GM12878 (cell line): ENCODE data around the gene OR1S1. TPM values are rescaled to one million over a fixed set of nuclear protein-coding genes. Genes with fewer than 3 reads are reported as not detected.

ENCODE experiments used
- ATAC-seq: fragments of 200-7000 bp; cut with Tn5 transposase; 3 replicates; pipeline ENCODE4 v1.9.1; 2020; ENCODE audit warnings: mild to moderate bottlenecking, moderate library complexity
- BruUV-seq: library from RNA; stranded (reverse); fragments of 400-500 nt; replicated peaks from 2 replicates; lab custom pipeline; 2021; lab: Mats Ljungman, UMichigan
- CTCF ChIA-PET: fragments of 300-600 bp; sonication (Branson Sonifier 250); formaldehyde crosslinking; extraction: SDS; loops from one replicate; lab custom pipeline; 2021; ENCODE audit warnings: inconsistent platforms; lab: Yijun Ruan, JAX
- POLR2A ChIA-PET: fragments of 350-600 bp; formaldehyde crosslinking; extraction: SDS; loops from one replicate; lab custom pipeline; 2021; ENCODE audit warnings: inconsistent platforms; lab: Charles Lee
- RAD21 ChIA-PET: fragments of 300-600 bp; sonication (Branson Sonifier 250); formaldehyde crosslinking; loops from one replicate; lab custom pipeline; 2023; ENCODE audit warnings: antibody characterized with exemption; ENCODE audit not compliant: unreplicated experiment; lab: Charles Lee
- SMC1A ChIA-PET: fragments of 300-600 bp; sonication (Branson Sonifier 250); formaldehyde crosslinking; loops from one replicate; lab custom pipeline; 2023; ENCODE audit not compliant: unreplicated experiment, uncharacterized antibody; lab: Charles Lee
- DNase-seq: peaks from one replicate; pipeline ENCODE4 v3.0.0-alpha.2; 2011; ENCODE audit warnings: low read depth, low spot score
- FAIRE-seq: peaks from 3 replicates; lab custom pipeline; 2011; peaks lifted over from hg19 to GRCh38; lab: Jason Lieb, UNC
- H2AFZ ChIP-seq: 2 replicates; pipeline ENCODE4 v1.6.0; 2011; ENCODE audit warnings: low read depth, low read length, control low read depth; ENCODE audit not compliant: control insufficient read depth
- H3K27ac ChIP-seq: 2 replicates; pipeline ENCODE4 v1.5.1; 2011; ENCODE audit warnings: control low read depth; ENCODE audit not compliant: control insufficient read depth, insufficient read depth
- H3K27me3 ChIP-seq, 2 experiments: replicated peaks in 1 of 2; 2 replicates each; pipeline versions ENCODE4 v1.6.0 to v1.6.1; 2011; ENCODE audit warnings: low read length in 1 of 2; ENCODE audit not compliant: control insufficient read depth in 2 of 2, insufficient read depth in 2 of 2
- H3K36me3 ChIP-seq, 2 experiments: 2 replicates each; pipeline ENCODE4 v1.5.1; 2011; ENCODE audit warnings: low read length in 1 of 2; ENCODE audit not compliant: control insufficient read depth in 2 of 2, insufficient read depth in 2 of 2
- H3K4me1 ChIP-seq: 2 replicates; pipeline ENCODE4 v1.6.1; 2011; ENCODE audit warnings: mild to moderate bottlenecking, low read length, moderate library complexity, mixed read lengths; ENCODE audit not compliant: control insufficient read depth, insufficient read depth
- H3K4me2 ChIP-seq: 2 replicates; pipeline ENCODE4 v1.6.0; 2011; ENCODE audit warnings: control low read depth; ENCODE audit not compliant: control insufficient read depth, insufficient read depth
- H3K4me3 ChIP-seq: fragments of 200-600 bp; sonication (generic); 2 replicates; pipeline ENCODE4 v1.5.1; 2016
- H3K79me2 ChIP-seq: 2 replicates; pipeline ENCODE4 v1.6.0; 2011; ENCODE audit warnings: low read length; ENCODE audit not compliant: control insufficient read depth, insufficient read depth
- H3K9ac ChIP-seq: 2 replicates; pipeline ENCODE4 v1.8.0; 2011; ENCODE audit warnings: low read length, control low read depth, mixed read lengths; ENCODE audit not compliant: control insufficient read depth, insufficient read depth
- H3K9me3 ChIP-seq: replicated peaks from 3 replicates; pipeline ENCODE4 v1.5.1; 2011; ENCODE audit warnings: mild to moderate bottlenecking, low read length; ENCODE audit not compliant: control insufficient read depth, insufficient read depth
- H4K20me1 ChIP-seq: 2 replicates; pipeline ENCODE4 v1.6.0; 2011; ENCODE audit not compliant: control insufficient read depth, insufficient read depth
- E2F4 ChIP-seq: IDR thresholded peaks from 2 replicates; pipeline ENCODE4 v1.6.1; 2012; ENCODE audit warnings: low read depth, low read length, improper control_type of control experiment
- RAD51 ChIP-seq: fragments of 450-650 bp; IDR thresholded peaks from 2 replicates; pipeline ENCODE4 v1.6.1; 2016; ENCODE audit warnings: moderate library complexity, mild to moderate bottlenecking, inconsistent platforms
- WGBS: methylation state at CpG from one replicate; pipeline ENCODE4 v1.1.6; 2016; ENCODE audit warnings: low lambda C conversion rate; ENCODE audit not compliant: insufficient replicate concordance, insufficient coverage; ENCODE audit errors: missing lambda C conversion rate; 5-methylcytosine and 5-hydroxymethylcytosine counted together
- in situ Hi-C: fragments of 300-500 bp; cut with MboI; formaldehyde crosslinking; loops from 9 replicates; pipeline ENCODE4 v1.14.3; 2018; ENCODE audit warnings: mixed read lengths
- intact Hi-C: fragments of 100-400 bp; cut with micrococcal nuclease; formaldehyde crosslinking; loops from one replicate; pipeline ENCODE4 v1.14.2; 2022; ENCODE audit not compliant: unreplicated experiment
- polyA plus RNA-seq, 11 experiments: library from polyadenylated mRNA; depleted of rRNA in 4 of 11; unstranded in 6 of 11; stranded (reverse) in 5 of 11; fragments of >200 nt; fragmentation: Nextera tagmentation in 4 of 11; fragmentation: Illumina TruSeq in 1 of 11; extraction: Ambion mirVana in 4 of 11; extraction: Trizol in 1 of 11; gene quantifications; 1 replicate in 1 of 11; 2 replicates in 10 of 11; pipeline versions ENCODE4 v1.2.1 to v1.2.3, GENCODE V29; 2011 to 2016; ENCODE audit warnings: inconsistent platforms in 2 of 11, missing spikeins in 2 of 11, low read depth in 1 of 11
- total RNA-seq, 4 experiments: library from RNA; depleted of rRNA in 3 of 4; stranded (reverse); fragments of >200 nt in 3 of 4; fragmentation: Illumina TruSeq in 1 of 4; extraction: Trizol in 1 of 4; gene quantifications; 2 replicates each; pipeline versions ENCODE4 v1.2.1 to v1.2.3, GENCODE V29; 2013 to 2021

Gene OR1S1
- total and polyA plus RNA-seq, 10 of the 15 experiments (the other 5 are each of a cell fraction or from before 2014, with no cell fraction given), result not detected

GRCh38 chr11:58259983-58260382 is 47.5 kb downstream of the OR1S1 start:
- ATAC-seq, result no peak
- intact Hi-C loops (no loop called here), in situ Hi-C loops (no loop called here)

More at GRCh38 chr11:58259983-58260382, 47.5 kb downstream of the OR1S1 start:
- Histone ChIP-seq H3K9ac (no peak overlapping the region), H4K20me1 (no peaks in the 10 kb centered on the region), H3K79me2 (no peaks in the 10 kb centered on the region), H3K27me3 (no peaks in the 10 kb centered on the region), H3K4me3 (no peak overlapping the region), H3K27ac (no peak overlapping the region), H3K4me1 (no peaks in the 10 kb centered on the region), H2AFZ (no peak overlapping the region), H3K4me2 (no peak overlapping the region), H3K36me3 (no peaks in the 10 kb centered on the region), H3K9me3 (no peaks in the 10 kb centered on the region)
- BruUV-seq, result no TSS peak
- TF ChIP-seq RAD51 (peak; percentile 39; the same call in 1 of the 2 replicates), E2F4 (no peak)
- DNase-seq (no peak), FAIRE-seq (no peak)
- ChIA-PET RAD21 (no interaction called here), CTCF (no interaction called here), SMC1A (no interaction called here), POLR2A (no interaction called here)
- 0% methylated on average over 2 of the region's 2 CpGs for WGBS

Other genes starting within 250 kb of the OR1S1 start
Only the 7 nearest of the 11 such genes appear.
- gene OR6Q1, start 181.8 kb upstream of the OR1S1 start, total RNA-seq (2014; rRNA removed), result not detected in 2 replicates
- not detected in 2 replicates for gene OR6Q1, start 181.8 kb upstream of the OR1S1 start, total RNA-seq (2014; rRNA removed; fragmentation: Illumina TruSeq; extraction: Trizol)
- gene OR6Q1, start 181.8 kb upstream of the OR1S1 start, total RNA-seq (2021), result not detected in 2 replicates
- not detected in 2 replicates for gene OR6Q1, start 181.8 kb upstream of the OR1S1 start, polyA plus RNA-seq (2011; rRNA removed)
- not detected in 2 replicates for gene OR6Q1, start 181.8 kb upstream of the OR1S1 start, polyA plus RNA-seq (2014; fragmentation: Illumina TruSeq; extraction: Trizol)
- gene OR6Q1, start 181.8 kb upstream of the OR1S1 start, polyA plus RNA-seq (2014; fragmentation: Nextera tagmentation; extraction: Ambion mirVana), result not detected
- gene OR6Q1, start 181.8 kb upstream of the OR1S1 start, polyA plus RNA-seq (2014; rRNA removed), result not detected in 2 replicates
- gene OR6Q1, start 181.8 kb upstream of the OR1S1 start, polyA plus RNA-seq (2016; fragmentation: Nextera tagmentation; extraction: Ambion mirVana), result not detected
- not detected in 2 replicates for gene OR9I1, start 87.2 kb upstream of the OR1S1 start, total RNA-seq (2014; rRNA removed)
- gene OR9I1, start 87.2 kb upstream of the OR1S1 start, total RNA-seq (2014; rRNA removed; fragmentation: Illumina TruSeq; extraction: Trizol), result not detected in 2 replicates
- not detected in 2 replicates for gene OR9I1, start 87.2 kb upstream of the OR1S1 start, total RNA-seq (2021)
- not detected in 2 replicates for gene OR9I1, start 87.2 kb upstream of the OR1S1 start, polyA plus RNA-seq (2011; rRNA removed)
- gene OR9I1, start 87.2 kb upstream of the OR1S1 start, polyA plus RNA-seq (2014; fragmentation: Illumina TruSeq; extraction: Trizol), result not detected in 2 replicates
- gene OR9I1, start 87.2 kb upstream of the OR1S1 start, polyA plus RNA-seq (2014; fragmentation: Nextera tagmentation; extraction: Ambion mirVana), result not detected
- gene OR9I1, start 87.2 kb upstream of the OR1S1 start, polyA plus RNA-seq (2014; rRNA removed), result not detected in 2 replicates
- gene OR9I1, start 87.2 kb upstream of the OR1S1 start, polyA plus RNA-seq (2016; fragmentation: Nextera tagmentation; extraction: Ambion mirVana), result not detected
- not detected in 2 replicates for gene OR9Q2, start 23.6 kb upstream of the OR1S1 start, total RNA-seq (2014; rRNA removed)
- gene OR9Q2, start 23.6 kb upstream of the OR1S1 start, total RNA-seq (2014; rRNA removed; fragmentation: Illumina TruSeq; extraction: Trizol), result not detected in 2 replicates
- gene OR9Q2, start 23.6 kb upstream of the OR1S1 start, total RNA-seq (2021), result not detected in 2 replicates
- gene OR9Q2, start 23.6 kb upstream of the OR1S1 start, polyA plus RNA-seq (2011; rRNA removed), result 0.05 TPM in 1 of 2 replicates, not detected in the other
- not detected in 2 replicates for gene OR9Q2, start 23.6 kb upstream of the OR1S1 start, polyA plus RNA-seq (2014; fragmentation: Illumina TruSeq; extraction: Trizol)
- not detected for gene OR9Q2, start 23.6 kb upstream of the OR1S1 start, polyA plus RNA-seq (2014; fragmentation: Nextera tagmentation; extraction: Ambion mirVana)
- gene OR9Q2, start 23.6 kb upstream of the OR1S1 start, polyA plus RNA-seq (2014; rRNA removed), result not detected in 2 replicates
- gene OR9Q2, start 23.6 kb upstream of the OR1S1 start, polyA plus RNA-seq (2016; fragmentation: Nextera tagmentation; extraction: Ambion mirVana), result not detected
- gene OR1S2, start 8.6 kb upstream of the OR1S1 start, total RNA-seq (2014; rRNA removed), result not detected in 2 replicates
- not detected in 2 replicates for gene OR1S2, start 8.6 kb upstream of the OR1S1 start, total RNA-seq (2014; rRNA removed; fragmentation: Illumina TruSeq; extraction: Trizol)
- gene OR1S2, start 8.6 kb upstream of the OR1S1 start, total RNA-seq (2021), result not detected in 2 replicates
- not detected in 2 replicates for gene OR1S2, start 8.6 kb upstream of the OR1S1 start, polyA plus RNA-seq (2011; rRNA removed)
- gene OR1S2, start 8.6 kb upstream of the OR1S1 start, polyA plus RNA-seq (2014; fragmentation: Illumina TruSeq; extraction: Trizol), result not detected in 2 replicates
- gene OR1S2, start 8.6 kb upstream of the OR1S1 start, polyA plus RNA-seq (2014; fragmentation: Nextera tagmentation; extraction: Ambion mirVana), result not detected
- not detected in 2 replicates for gene OR1S2, start 8.6 kb upstream of the OR1S1 start, polyA plus RNA-seq (2014; rRNA removed)
- gene OR1S2, start 8.6 kb upstream of the OR1S1 start, polyA plus RNA-seq (2016; fragmentation: Nextera tagmentation; extraction: Ambion mirVana), result not detected
- gene OR10Q1, start 16.2 kb downstream of the OR1S1 start, total RNA-seq (2014; rRNA removed), result not detected in 2 replicates
- gene OR10Q1, start 16.2 kb downstream of the OR1S1 start, total RNA-seq (2014; rRNA removed; fragmentation: Illumina TruSeq; extraction: Trizol), result not detected in 2 replicates
- not detected in 2 replicates for gene OR10Q1, start 16.2 kb downstream of the OR1S1 start, total RNA-seq (2021)
- gene OR10Q1, start 16.2 kb downstream of the OR1S1 start, polyA plus RNA-seq (2011; rRNA removed), result not detected in 2 replicates
- not detected in 2 replicates for gene OR10Q1, start 16.2 kb downstream of the OR1S1 start, polyA plus RNA-seq (2014; fragmentation: Illumina TruSeq; extraction: Trizol)
- gene OR10Q1, start 16.2 kb downstream of the OR1S1 start, polyA plus RNA-seq (2014; fragmentation: Nextera tagmentation; extraction: Ambion mirVana), result not detected
- not detected in 2 replicates for gene OR10Q1, start 16.2 kb downstream of the OR1S1 start, polyA plus RNA-seq (2014; rRNA removed)
- not detected for gene OR10Q1, start 16.2 kb downstream of the OR1S1 start, polyA plus RNA-seq (2016; fragmentation: Nextera tagmentation; extraction: Ambion mirVana)
- not detected in 2 replicates for gene OR10W1, start 55.5 kb downstream of the OR1S1 start, total RNA-seq (2014; rRNA removed)
- not detected in 2 replicates for gene OR10W1, start 55.5 kb downstream of the OR1S1 start, total RNA-seq (2014; rRNA removed; fragmentation: Illumina TruSeq; extraction: Trizol)
- not detected in 2 replicates for gene OR10W1, start 55.5 kb downstream of the OR1S1 start, total RNA-seq (2021)
- not detected in 2 replicates for gene OR10W1, start 55.5 kb downstream of the OR1S1 start, polyA plus RNA-seq (2011; rRNA removed)
- not detected in 2 replicates for gene OR10W1, start 55.5 kb downstream of the OR1S1 start, polyA plus RNA-seq (2014; fragmentation: Illumina TruSeq; extraction: Trizol)
- not detected for gene OR10W1, start 55.5 kb downstream of the OR1S1 start, polyA plus RNA-seq (2014; fragmentation: Nextera tagmentation; extraction: Ambion mirVana)
- gene OR10W1, start 55.5 kb downstream of the OR1S1 start, polyA plus RNA-seq (2014; rRNA removed), result not detected in 2 replicates
- not detected for gene OR10W1, start 55.5 kb downstream of the OR1S1 start, polyA plus RNA-seq (2016; fragmentation: Nextera tagmentation; extraction: Ambion mirVana)
- not detected in 2 replicates for gene OR5B17, start 146.3 kb downstream of the OR1S1 start, total RNA-seq (2014; rRNA removed)
- gene OR5B17, start 146.3 kb downstream of the OR1S1 start, total RNA-seq (2014; rRNA removed; fragmentation: Illumina TruSeq; extraction: Trizol), result not detected in 2 replicates
- not detected in 2 replicates for gene OR5B17, start 146.3 kb downstream of the OR1S1 start, total RNA-seq (2021)
- gene OR5B17, start 146.3 kb downstream of the OR1S1 start, polyA plus RNA-seq (2011; rRNA removed), result not detected in 2 replicates
- gene OR5B17, start 146.3 kb downstream of the OR1S1 start, polyA plus RNA-seq (2014; fragmentation: Illumina TruSeq; extraction: Trizol), result not detected in 2 replicates
- not detected for gene OR5B17, start 146.3 kb downstream of the OR1S1 start, polyA plus RNA-seq (2014; fragmentation: Nextera tagmentation; extraction: Ambion mirVana)
- gene OR5B17, start 146.3 kb downstream of the OR1S1 start, polyA plus RNA-seq (2014; rRNA removed), result not detected in 2 replicates
- not detected for gene OR5B17, start 146.3 kb downstream of the OR1S1 start, polyA plus RNA-seq (2016; fragmentation: Nextera tagmentation; extraction: Ambion mirVana)